Keratinocyte (primary cell): Measurements from ENCODE around the gene NPTX1. TPM values are rescaled to one million over a fixed set of nuclear protein-coding genes. Genes with fewer than 3 reads are reported as not detected.

Experiments
- DNase-seq: peaks from one replicate; pipeline ENCODE4 v3.0.0-alpha.2; 2011; ENCODE audit warnings: low read depth, missing footprints, low spot score
- FAIRE-seq: peaks from 2 replicates; lab custom pipeline; 2011; peaks lifted over from hg19 to GRCh38; lab: Jason Lieb, UNC
- H2AFZ ChIP-seq: 2 replicates; pipeline ENCODE4 v1.6.0; 2012; ENCODE audit warnings: low read length, control low read depth, inconsistent platforms; ENCODE audit not compliant: control insufficient read depth
- H3K27ac ChIP-seq: 2 replicates; pipeline ENCODE4 v1.5.1; 2011; ENCODE audit warnings: low read length; ENCODE audit not compliant: control insufficient read depth, insufficient read depth
- H3K27me3 ChIP-seq: 3 replicates; pipeline ENCODE4 v1.6.0; 2011; ENCODE audit warnings: low read length; ENCODE audit not compliant: control insufficient read depth, insufficient read depth; ENCODE audit errors: extremely low read depth
- H3K36me3 ChIP-seq, 2 experiments: 2 replicates in 1 of 2; 3 replicates in 1 of 2; pipeline ENCODE4 v1.5.1; 2011; ENCODE audit warnings: low read length in 2 of 2, mild to moderate bottlenecking in 1 of 2; ENCODE audit not compliant: control insufficient read depth in 2 of 2, insufficient read depth in 2 of 2; ENCODE audit errors: extremely low read depth in 1 of 2
- H3K4me1 ChIP-seq: 3 replicates; pipeline ENCODE4 v1.5.1; 2011; ENCODE audit warnings: low read length; ENCODE audit not compliant: control insufficient read depth, insufficient read depth; ENCODE audit errors: extremely low read depth
- H3K4me2 ChIP-seq: 3 replicates; pipeline ENCODE4 v1.6.0; 2011; ENCODE audit warnings: low read depth, low read length; ENCODE audit not compliant: control insufficient read depth, insufficient read depth; ENCODE audit errors: extremely low read depth
- H3K4me3 ChIP-seq, 3 experiments: fragments of 200-600 bp in 1 of 3; sonication (generic) in 1 of 3; 2 replicates in 2 of 3; 3 replicates in 1 of 3; pipeline ENCODE4 v1.5.1; 2011 to 2016; ENCODE audit warnings: low read length in 3 of 3, mild to moderate bottlenecking in 3 of 3, control low read depth in 2 of 3, inconsistent platforms in 1 of 3, low read depth in 1 of 3, mixed read lengths in 1 of 3, mixed run types in 1 of 3, moderate library complexity in 1 of 3; ENCODE audit not compliant: control insufficient read depth in 2 of 3, insufficient read depth in 2 of 3; ENCODE audit errors: extremely low read depth in 1 of 3
- H3K79me2 ChIP-seq: 2 replicates; pipeline ENCODE4 v1.6.0; 2012; ENCODE audit warnings: low read length; ENCODE audit not compliant: control insufficient read depth, insufficient read depth
- H3K9ac ChIP-seq: 3 replicates; pipeline ENCODE4 v1.6.0; 2011; ENCODE audit warnings: low read length; ENCODE audit not compliant: control insufficient read depth, insufficient read depth; ENCODE audit errors: extremely low read depth
- H3K9me1 ChIP-seq: 3 replicates; pipeline ENCODE4 v1.6.0; 2011; ENCODE audit warnings: low read length; ENCODE audit not compliant: control insufficient read depth, insufficient read depth; ENCODE audit errors: extremely low read depth
- H3K9me3 ChIP-seq: 2 replicates; pipeline ENCODE4 v1.5.1; 2012; ENCODE audit warnings: low read depth, low read length; ENCODE audit not compliant: control insufficient read depth
- H4K20me1 ChIP-seq: 3 replicates; pipeline ENCODE4 v1.6.0; 2011; ENCODE audit warnings: low read length; ENCODE audit not compliant: control insufficient read depth, insufficient read depth; ENCODE audit errors: extremely low read depth
- CTCF ChIP-seq, 3 experiments: IDR thresholded peaks in 1 of 3; conservative IDR thresholded peaks in 1 of 3; optimal IDR thresholded peaks in 1 of 3; 2 replicates in 2 of 3; 3 replicates in 1 of 3; pipeline versions ENCODE3 to v1.5.1; 2011; ENCODE audit warnings: low read length in 3 of 3, mild to moderate bottlenecking in 3 of 3, moderate library complexity in 2 of 3, control low read depth in 1 of 3, inconsistent platforms in 1 of 3; ENCODE audit not compliant: insufficient read depth in 2 of 3; ENCODE audit errors: extremely low read depth in 1 of 3
- EZH2 ChIP-seq: IDR thresholded peaks from one replicate; pipeline ENCODE4 v1.6.1; 2012; ENCODE audit warnings: inconsistent platforms, mild to moderate bottlenecking, low read length, moderate library complexity
- dilution Hi-C: fragments of 300-500 bp; cut with MboI; formaldehyde crosslinking; loops from one replicate; pipeline ENCODE4 v1.7.0; 2020; ENCODE audit warnings: low sequenced_read_pairs; ENCODE audit not compliant: extremely low pct_ligation_motif_present
- polyA plus RNA-seq, 5 experiments: library from polyadenylated mRNA; depleted of rRNA in 3 of 5; stranded (reverse) in 3 of 5; stranded (forward) in 1 of 5; unstranded in 1 of 5; fragments of >200 nt; gene quantifications; 1 replicate in 1 of 5; 2 replicates in 3 of 5; 3 replicates in 1 of 5; pipeline versions ENCODE4 v1.2.1 to v1.2.3, GENCODE V29; 2011 to 2012; ENCODE audit warnings: missing spikeins in 2 of 5, low read depth in 1 of 5, low replicate concordance in 1 of 5

The NPTX1 gene
- polyA plus RNA-seq, 1 donor (not counting 4 experiments of a cell fraction or from before 2014, with no cell fraction given): 0.03 TPM

- Histone ChIP-seq H3K79me2 (no peaks in the 10 kb centered on the region), H3K36me3 (no peaks in the 10 kb centered on the region), H3K4me3 (no peak overlapping the region), H3K9me3 (no peaks in the 10 kb centered on the region), H3K4me2 (no peak overlapping the region), H4K20me1 (no peaks in the 10 kb centered on the region), H3K27me3 (peaks cover 33% of the 10 kb centered on the region), H3K27ac (no peak overlapping the region), H3K9ac (no peak overlapping the region), H3K4me1 (no peaks in the 10 kb centered on the region), H3K9me1 (no peaks in the 10 kb centered on the region), H2AFZ (no peak overlapping the region)
- DNase-seq (no peak), FAIRE-seq (no peak)
- no peak for TF ChIP-seq EZH2
- TF ChIP-seq CTCF (optimal IDR thresholded peaks at IDR 0.05 in 1 of 3, IDR thresholded peaks at IDR 0.05 in 1 of 3, conservative IDR thresholded peaks at IDR 0.05 in 1 of 3; ENCODE audit: extremely low read depth in 1 of 3, insufficient read depth in 2 of 3, low read length in 3 of 3): no peak
- dilution Hi-C loops: no loop called here
Measured at GRCh38 chr17:80494547-80494946, 18.1 kb upstream of the NPTX1 start.

- no peak overlapping the region for H2AFZ ChIP-seq
- H3K27ac ChIP-seq: no peak overlapping the region
- FAIRE-seq (no peak), DNase-seq (no peak)
- H3K9me3 ChIP-seq: peaks cover 2% of the 10 kb centered on the region
- no peaks in the 10 kb centered on the region for H3K4me1 ChIP-seq
- H3K9ac ChIP-seq: no peak overlapping the region
- H3K79me2 ChIP-seq: no peaks in the 10 kb centered on the region
- dilution Hi-C loops: no loop called here
- no peak overlapping the region for H3K4me2 ChIP-seq
- H3K4me3 ChIP-seq: no peak overlapping the region
- TF ChIP-seq EZH2 (no peak), CTCF (optimal IDR thresholded peaks at IDR 0.05 in 1 of 3, IDR thresholded peaks at IDR 0.05 in 1 of 3, conservative IDR thresholded peaks at IDR 0.05 in 1 of 3; ENCODE audit: extremely low read depth in 1 of 3, insufficient read depth in 2 of 3, low read length in 3 of 3) (no peak)
- H3K9me1 ChIP-seq: no peaks in the 10 kb centered on the region
- no peaks in the 10 kb centered on the region for H4K20me1 ChIP-seq
- no peaks in the 10 kb centered on the region for H3K36me3 ChIP-seq
- H3K27me3 ChIP-seq: peaks cover 32% of the 10 kb centered on the region
Measured at GRCh38 chr17:80492343-80493136, 16.1 kb upstream of the NPTX1 start.
